Gastroesophageal sphincter (tissue), 4 donors: Measurements from ENCODE around the gene TSPAN5. TPM values are rescaled to one million over a fixed set of nuclear protein-coding genes. Genes with fewer than 3 reads are reported as not detected.

Source experiments
- ATAC-seq: fragments of 150-250 bp; one replicate; pipeline ENCODE4 v1.9.1; 2016; ENCODE audit warnings: mild to moderate bottlenecking, moderate library complexity
- H3K27ac ChIP-seq, 4 donors: fragments of 200-600 bp; sonication (generic) in 3 of 4; 1 replicate in 3 of 4; 2 replicates in 1 of 4; pipeline ENCODE4 v1.5.1; 2016 to 2019
- H3K27me3 ChIP-seq: fragments of 200-600 bp; sonication (generic); one replicate; pipeline ENCODE4 v1.5.1; 2019
- H3K36me3 ChIP-seq, 2 donors: fragments of 200-600 bp; sonication (generic); one replicate each; pipeline ENCODE4 v1.5.1; 2019; ENCODE audit warnings: control low read depth in 1 of 2
- H3K4me1 ChIP-seq, 3 donors: fragments of 200-600 bp; sonication (generic); 1 replicate in 2 of 3; 2 replicates in 1 of 3; pipeline ENCODE4 v1.5.1; 2016 to 2019; ENCODE audit warnings: control low read depth in 2 of 3
- H3K4me3 ChIP-seq, 2 donors: fragments of 200-600 bp; sonication (generic); one replicate each; pipeline ENCODE4 v1.5.1; 2019; ENCODE audit warnings: mild to moderate bottlenecking in 1 of 2, moderate library complexity in 1 of 2
- H3K9me3 ChIP-seq, 3 donors: fragments of 200-600 bp; sonication (generic); one replicate each; pipeline ENCODE4 v1.5.1; 2017 to 2019; ENCODE audit warnings: control low read depth in 2 of 3
- EP300 ChIP-seq: sonication (generic); formaldehyde crosslinking; IDR thresholded peaks from one replicate; pipeline ENCODE4 v1.6.1; 2017; ENCODE audit warnings: antibody characterized with exemption, mild to moderate bottlenecking
- POLR2A ChIP-seq, 2 donors: fragments of 450-650 bp; IDR thresholded peaks; one replicate each; pipeline ENCODE4 v1.6.1; 2017; ENCODE audit warnings: antibody characterized with exemption in 2 of 2, mild to moderate bottlenecking in 2 of 2, moderate library complexity in 1 of 2
- POLR2AphosphoS5 ChIP-seq: sonication (generic); formaldehyde crosslinking; IDR thresholded peaks from one replicate; pipeline ENCODE4 v1.6.1; 2017; ENCODE audit warnings: antibody characterized with exemption
- WGBS, 2 donors: methylation state at CpG; one replicate each; pipeline ENCODE4 v1.1.5; 2018; ENCODE audit warnings: low coverage in 1 of 2; 5-methylcytosine and 5-hydroxymethylcytosine counted together
- total RNA-seq, 4 donors: library from RNA; depleted of rRNA; stranded (reverse); fragments of >200 nt; gene quantifications; one replicate each; pipeline ENCODE4 v1.1.0, GENCODE V29; 2016
- TF ChIP-seq, protein P1 (sequence below), 4 experiments: fragments of 200-600 bp in 2 of 4; fragments of 450-650 bp in 2 of 4; sonication (generic) in 1 of 4; IDR thresholded peaks; one replicate each; pipeline ENCODE4 v1.5.1; 2017 to 2019; ENCODE audit warnings: antibody characterized with exemption in 4 of 4, mild to moderate bottlenecking in 2 of 4, moderate library complexity in 2 of 4

TSPAN5 gene
- total RNA-seq, 4 donors from 2014 or later = 9.8 to 14.0 (median 12.2) TPM

DNA sequence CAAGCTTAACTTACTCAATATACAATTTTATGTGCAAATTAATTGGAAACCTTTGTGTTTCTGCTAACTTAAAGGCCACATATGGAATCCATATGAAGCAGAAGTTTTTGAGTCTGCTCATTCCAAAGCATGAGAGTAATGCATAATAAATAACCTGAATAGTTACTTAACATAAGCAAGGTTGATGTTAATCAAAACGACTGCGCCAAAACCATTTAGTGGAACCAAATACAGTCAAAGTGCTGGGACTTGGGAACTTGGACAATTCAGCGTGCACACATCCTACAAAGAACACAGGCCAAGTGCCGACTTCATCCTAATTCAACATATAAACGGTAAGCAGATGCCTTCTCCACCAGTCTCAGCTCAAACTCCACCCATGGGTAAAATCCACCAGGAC, 17.0 kb downstream of the TSPAN5 start:
- WGBS, 2 donors = 60 to 64% methylated on average over 5 of the region's 5 CpGs
- Histone ChIP-seq H3K4me1 (peaks cover 0 to 9% (median 0%) of the 10 kb centered on the region in 3 donors), H3K27ac (no peak overlapping the region), H3K27me3 (no peaks in the 10 kb centered on the region), H3K9me3 (no peaks in the 10 kb centered on the region), H3K36me3 (no peaks in the 10 kb centered on the region), H3K4me3 (no peak overlapping the region)
- ATAC-seq = no peak
- TF ChIP-seq POLR2AphosphoS5 (no peak), POLR2A (IDR thresholded peaks at IDR 0.05) (no peak), EP300 (no peak)
- TF ChIP-seq, protein P1, sequence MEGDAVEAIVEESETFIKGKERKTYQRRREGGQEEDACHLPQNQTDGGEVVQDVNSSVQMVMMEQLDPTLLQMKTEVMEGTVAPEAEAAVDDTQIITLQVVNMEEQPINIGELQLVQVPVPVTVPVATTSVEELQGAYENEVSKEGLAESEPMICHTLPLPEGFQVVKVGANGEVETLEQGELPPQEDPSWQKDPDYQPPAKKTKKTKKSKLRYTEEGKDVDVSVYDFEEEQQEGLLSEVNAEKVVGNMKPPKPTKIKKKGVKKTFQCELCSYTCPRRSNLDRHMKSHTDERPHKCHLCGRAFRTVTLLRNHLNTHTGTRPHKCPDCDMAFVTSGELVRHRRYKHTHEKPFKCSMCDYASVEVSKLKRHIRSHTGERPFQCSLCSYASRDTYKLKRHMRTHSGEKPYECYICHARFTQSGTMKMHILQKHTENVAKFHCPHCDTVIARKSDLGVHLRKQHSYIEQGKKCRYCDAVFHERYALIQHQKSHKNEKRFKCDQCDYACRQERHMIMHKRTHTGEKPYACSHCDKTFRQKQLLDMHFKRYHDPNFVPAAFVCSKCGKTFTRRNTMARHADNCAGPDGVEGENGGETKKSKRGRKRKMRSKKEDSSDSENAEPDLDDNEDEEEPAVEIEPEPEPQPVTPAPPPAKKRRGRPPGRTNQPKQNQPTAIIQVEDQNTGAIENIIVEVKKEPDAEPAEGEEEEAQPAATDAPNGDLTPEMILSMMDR (IDR thresholded peaks at IDR 0.05) = no peak

GRCh38 chr4:98639523-98639922, 18.9 kb downstream of the TSPAN5 start:
- no peaks in the 10 kb centered on the region for H3K27me3 ChIP-seq
- no peak overlapping the region for H3K4me3 ChIP-seq
- 58 to 86% methylated on average over 1 to 2 of the region's 2 CpGs for WGBS, 2 donors
- ATAC-seq = no peak
- H3K36me3 ChIP-seq = no peaks in the 10 kb centered on the region
- H3K9me3 ChIP-seq = no peaks in the 10 kb centered on the region
- H3K27ac ChIP-seq = no peak overlapping the region
- TF ChIP-seq EP300 = no peak
- TF ChIP-seq POLR2A (IDR thresholded peaks at IDR 0.05) = no peak
- TF ChIP-seq, protein P1 (IDR thresholded peaks at IDR 0.05) = no peak
- no peak for TF ChIP-seq POLR2AphosphoS5
- H3K4me1 ChIP-seq = peaks cover 0 to 9% (median 0%) of the 10 kb centered on the region in 3 donors

- TF ChIP-seq, protein P1 (IDR thresholded peaks at IDR 0.05) = no peak
- no peak for TF ChIP-seq POLR2A (IDR thresholded peaks at IDR 0.05)
- TF ChIP-seq POLR2AphosphoS5 = no peak
- no peak for TF ChIP-seq EP300
- no peaks in the 10 kb centered on the region for H3K9me3 ChIP-seq
- ATAC-seq = no peak
- WGBS, 2 donors = 100% methylated on average over 2 of the region's 2 CpGs
- H3K27ac ChIP-seq = no peak overlapping the region
- no peaks in the 10 kb centered on the region for H3K36me3 ChIP-seq
- no peaks in the 10 kb centered on the region for H3K27me3 ChIP-seq
- no peak overlapping the region for H3K4me3 ChIP-seq
- H3K4me1 ChIP-seq = peaks cover 0 to 9% (median 0%) of the 10 kb centered on the region in 3 donors
Observed at GRCh38 chr4:98639108-98639507, 19.3 kb downstream of the TSPAN5 start.

DNA sequence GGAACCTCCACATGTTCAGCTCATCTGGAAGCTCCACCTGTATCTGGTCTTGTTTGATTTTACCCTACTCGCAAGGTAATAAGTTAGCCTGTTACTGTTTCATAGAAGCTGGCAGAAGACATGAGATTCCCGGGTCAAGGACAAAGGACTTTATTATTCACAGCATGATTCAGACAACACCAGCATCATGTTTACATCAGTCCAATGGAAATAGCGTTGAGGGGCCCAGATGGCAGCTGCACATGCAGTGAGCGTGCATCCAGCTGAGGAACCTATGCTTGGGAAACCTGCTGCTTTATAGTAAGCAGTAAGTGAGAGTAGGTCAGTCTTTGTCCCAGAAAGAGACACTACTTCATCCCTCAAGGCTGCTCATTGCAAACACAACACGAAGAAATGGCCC, 19.8 kb downstream of the TSPAN5 start:
- H3K27ac ChIP-seq = no peak overlapping the region
- WGBS, 2 donors = 83 to 95% methylated on average over 1 to 2 of the region's 5 CpGs
- H3K4me3 ChIP-seq = no peak overlapping the region
- no peaks in the 10 kb centered on the region for H3K36me3 ChIP-seq
- H3K9me3 ChIP-seq = no peaks in the 10 kb centered on the region
- TF ChIP-seq EP300 (no peak), POLR2AphosphoS5 (no peak), POLR2A (IDR thresholded peaks at IDR 0.05) (no peak)
- TF ChIP-seq, protein P1 (IDR thresholded peaks at IDR 0.05) = no peak
- H3K27me3 ChIP-seq = no peaks in the 10 kb centered on the region
- peaks cover 0 to 9% (median 0%) of the 10 kb centered on the region in 3 donors for H3K4me1 ChIP-seq
- no peak for ATAC-seq

DNA sequence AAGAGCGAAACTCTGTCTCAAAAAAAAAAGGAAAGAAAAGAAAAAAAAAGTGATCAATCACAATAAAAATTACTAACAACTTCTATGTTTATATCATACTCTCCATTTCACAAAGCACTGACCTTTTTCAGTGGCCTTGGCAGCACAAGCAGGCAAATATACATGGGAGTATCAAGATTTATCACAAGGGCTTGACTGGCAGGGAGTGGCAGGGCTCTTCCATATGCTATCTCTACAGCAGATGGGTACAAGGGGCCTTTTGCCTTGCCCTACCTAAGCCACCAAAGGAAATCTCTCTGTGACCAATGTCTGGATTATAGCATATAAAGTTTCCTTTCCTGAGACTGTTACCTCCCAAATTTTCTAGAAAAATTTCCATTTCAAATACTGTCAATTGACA, 24.4 kb downstream of the TSPAN5 start:
- H3K4me1 ChIP-seq = no peaks in the 10 kb centered on the region
- no peak for TF ChIP-seq POLR2A (IDR thresholded peaks at IDR 0.05)
- TF ChIP-seq POLR2AphosphoS5 = no peak
- TF ChIP-seq EP300 = no peak
- TF ChIP-seq, protein P1 (IDR thresholded peaks at IDR 0.05) = no peak
- no peak overlapping the region for H3K4me3 ChIP-seq
- no peaks in the 10 kb centered on the region for H3K27me3 ChIP-seq
- H3K36me3 ChIP-seq = no peaks in the 10 kb centered on the region
- WGBS, 2 donors = 100% methylated on average over 1 of the region's 1 CpG; no CpG with 5 or more reads in 1 of the 2 donors
- no peaks in the 10 kb centered on the region for H3K9me3 ChIP-seq
- H3K27ac ChIP-seq = no peak overlapping the region
- no peak for ATAC-seq
